Prostate gland (tissue), 2 donors: ENCODE measurements around the gene PPP1R13B.

Experiments used
- POLR2A ChIP-seq: fragments of 450-650 bp; IDR thresholded peaks from one replicate; pipeline ENCODE4 v1.6.1; 2016; ENCODE audit warnings: antibody characterized with exemption, mild to moderate bottlenecking
- POLR2AphosphoS5 ChIP-seq: sonication (generic); formaldehyde crosslinking; IDR thresholded peaks from one replicate; pipeline ENCODE4 v1.6.1; 2017; ENCODE audit warnings: antibody characterized with exemption
- TF ChIP-seq, protein P1 (sequence below), 4 experiments: fragments of 200-600 bp in 2 of 4; fragments of 450-650 bp in 2 of 4; sonication (generic) in 2 of 4; IDR thresholded peaks; 1 replicate in 3 of 4; 2 replicates in 1 of 4; pipeline ENCODE4 v1.5.1; 2016 to 2019; ENCODE audit warnings: antibody characterized with exemption in 4 of 4, mild to moderate bottlenecking in 2 of 4, moderate library complexity in 2 of 4

DNA sequence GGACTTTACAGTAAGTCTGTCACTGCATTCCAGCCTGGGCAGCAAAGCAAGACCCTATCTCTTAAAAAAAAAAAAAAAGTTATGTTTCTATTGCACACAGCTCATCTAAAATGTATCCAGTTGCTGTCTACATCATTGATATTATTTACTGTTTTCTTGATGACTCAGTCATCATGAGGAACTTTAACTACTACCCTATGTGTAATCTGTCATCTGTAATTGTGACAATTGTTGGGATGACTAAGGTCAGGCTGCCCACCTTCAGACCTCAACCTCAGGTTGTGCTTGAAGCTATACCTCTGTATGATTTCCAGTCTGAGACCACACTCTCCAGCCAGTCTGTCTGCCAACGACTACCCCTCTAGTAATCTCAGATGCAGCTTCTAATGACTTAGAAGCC lies 15.3 kb downstream of the PPP1R13B start:
- TF ChIP-seq, protein P1, sequence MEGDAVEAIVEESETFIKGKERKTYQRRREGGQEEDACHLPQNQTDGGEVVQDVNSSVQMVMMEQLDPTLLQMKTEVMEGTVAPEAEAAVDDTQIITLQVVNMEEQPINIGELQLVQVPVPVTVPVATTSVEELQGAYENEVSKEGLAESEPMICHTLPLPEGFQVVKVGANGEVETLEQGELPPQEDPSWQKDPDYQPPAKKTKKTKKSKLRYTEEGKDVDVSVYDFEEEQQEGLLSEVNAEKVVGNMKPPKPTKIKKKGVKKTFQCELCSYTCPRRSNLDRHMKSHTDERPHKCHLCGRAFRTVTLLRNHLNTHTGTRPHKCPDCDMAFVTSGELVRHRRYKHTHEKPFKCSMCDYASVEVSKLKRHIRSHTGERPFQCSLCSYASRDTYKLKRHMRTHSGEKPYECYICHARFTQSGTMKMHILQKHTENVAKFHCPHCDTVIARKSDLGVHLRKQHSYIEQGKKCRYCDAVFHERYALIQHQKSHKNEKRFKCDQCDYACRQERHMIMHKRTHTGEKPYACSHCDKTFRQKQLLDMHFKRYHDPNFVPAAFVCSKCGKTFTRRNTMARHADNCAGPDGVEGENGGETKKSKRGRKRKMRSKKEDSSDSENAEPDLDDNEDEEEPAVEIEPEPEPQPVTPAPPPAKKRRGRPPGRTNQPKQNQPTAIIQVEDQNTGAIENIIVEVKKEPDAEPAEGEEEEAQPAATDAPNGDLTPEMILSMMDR (IDR thresholded peaks at IDR 0.05): no peak
- TF ChIP-seq POLR2AphosphoS5: no peak
- no peak for TF ChIP-seq POLR2A
